Upper lobe of right lung (tissue), 1 donor: ENCODE measurements around the gene MYPN. TPM values are rescaled to one million over a fixed set of nuclear protein-coding genes. Genes with fewer than 3 reads are reported as not detected.

Experiments used
- ATAC-seq: fragments of 200-7000 bp; cut with Tn5 transposase; one replicate; pipeline ENCODE4 v1.9.1; 2020; ENCODE audit warnings: mild to moderate bottlenecking, moderate library complexity
- DNase-seq: peaks from one replicate; pipeline ENCODE4 v3.0.0-alpha.2; 2020
- H3K27ac ChIP-seq: fragments of 200-600 bp; one replicate; pipeline ENCODE4 v1.8.0; 2022
- H3K27me3 ChIP-seq: fragments of 200-600 bp; one replicate; pipeline ENCODE4 v1.8.0; 2022; ENCODE audit warnings: mild to moderate bottlenecking
- H3K36me3 ChIP-seq: fragments of 200-600 bp; one replicate; pipeline ENCODE4 v1.8.0; 2022
- H3K4me1 ChIP-seq: fragments of 200-600 bp; one replicate; pipeline ENCODE4 v1.8.0; 2022
- H3K4me3 ChIP-seq: fragments of 200-600 bp; one replicate; pipeline ENCODE4 v1.8.0; 2022; ENCODE audit warnings: mild to moderate bottlenecking
- H3K9me3 ChIP-seq: fragments of 200-600 bp; one replicate; pipeline ENCODE4 v1.8.0; 2022
- CTCF ChIP-seq: fragments of 200-600 bp; IDR thresholded peaks from one replicate; pipeline ENCODE4 v1.8.0; 2022; ENCODE audit warnings: antibody characterized with exemption
- intact Hi-C: fragments of 100-400 bp; cut with DNase I; formaldehyde crosslinking; loops from one replicate; pipeline ENCODE4 v1.11.0; 2022
- total RNA-seq: library from RNA; stranded (reverse); fragmentation: NEBNext Ultra II Directional; extraction: Animal tissue kit (Norgen Biotek cat#: 25700); gene quantifications from one replicate; pipeline ENCODE4 v1.2.1, GENCODE V29; 2021
- donor health status: DM: no; HTN: yes; CAD: no; lungs with severe emphysema.

The MYPN gene
- total RNA-seq, 1 donor from 2014 or later = not detected

GRCh38 chr10:68231817-68232251 is 122.5 kb downstream of the MYPN start, which contains the start of gene ATOH7:
Gene ATOH7 (minus strand): TSS chr10:68232113. CDS start chr10:68231677, 436 bp downstream.
- Histone ChIP-seq H3K4me1 (peaks cover 13% of the 10 kb centered on the region), H3K27ac (peak within 1 kb of the TSS; percentile 30), H3K4me3 (peak within 1 kb of the TSS; percentile 66), H3K36me3 (no peaks in the 10 kb centered on the region), H3K9me3 (no peaks in the 10 kb centered on the region), H3K27me3 (peaks cover 13% of the 10 kb centered on the region)
- DNase-seq = no peak
- intact Hi-C loops = no loop called here
- TF ChIP-seq CTCF = no peak
- ATAC-seq = no peak

- ATAC-seq = no peak
- Histone ChIP-seq H3K9me3 (no peaks in the 10 kb centered on the region), H3K36me3 (no peaks in the 10 kb centered on the region), H3K27ac (no peak overlapping the region), H3K27me3 (peaks cover 13% of the 10 kb centered on the region), H3K4me3 (no peak overlapping the region), H3K4me1 (peaks cover 13% of the 10 kb centered on the region)
- DNase-seq = no peak
- intact Hi-C loops = no loop called here
- no peak for TF ChIP-seq CTCF
Observed at GRCh38 chr10:68233046-68233445, 123.8 kb downstream of the MYPN start.

GRCh38 chr10:68235111-68235510 is 125.8 kb downstream of the MYPN start:
- Histone ChIP-seq H3K36me3 (no peaks in the 10 kb centered on the region), H3K4me3 (no peak overlapping the region), H3K27ac (no peak overlapping the region), H3K9me3 (no peaks in the 10 kb centered on the region), H3K4me1 (peaks cover 13% of the 10 kb centered on the region), H3K27me3 (peaks cover 5% of the 10 kb centered on the region)
- intact Hi-C loops = no loop called here
- DNase-seq (no peak), ATAC-seq (no peak)
- TF ChIP-seq CTCF = no peak

- DNase-seq (no peak), ATAC-seq (no peak)
- no peaks in the 10 kb centered on the region for H3K36me3 ChIP-seq
- intact Hi-C loops = no loop called here
- no peak for TF ChIP-seq CTCF
- no peaks in the 10 kb centered on the region for H3K9me3 ChIP-seq
- no peak overlapping the region for H3K27ac ChIP-seq
- H3K4me3 ChIP-seq = no peak overlapping the region
- peaks cover under 1% of the 10 kb centered on the region for H3K27me3 ChIP-seq
- H3K4me1 ChIP-seq = peaks cover 12% of the 10 kb centered on the region
Observed at GRCh38 chr10:68235581-68235980, 126.3 kb downstream of the MYPN start.

GRCh38 chr10:68237173-68237572 is 127.9 kb downstream of the MYPN start:
- intact Hi-C loops = no loop called here
- DNase-seq (no peak), ATAC-seq (no peak)
- Histone ChIP-seq H3K9me3 (no peaks in the 10 kb centered on the region), H3K4me1 (no peaks in the 10 kb centered on the region), H3K4me3 (no peak overlapping the region), H3K27me3 (no peaks in the 10 kb centered on the region), H3K36me3 (no peaks in the 10 kb centered on the region), H3K27ac (no peak overlapping the region)
- no peak for TF ChIP-seq CTCF

GRCh38 chr10:68238371-68238770 is 129.1 kb downstream of the MYPN start:
- Histone ChIP-seq H3K36me3 (no peaks in the 10 kb centered on the region), H3K4me3 (no peak overlapping the region), H3K27ac (no peak overlapping the region), H3K27me3 (no peaks in the 10 kb centered on the region), H3K4me1 (no peaks in the 10 kb centered on the region), H3K9me3 (no peaks in the 10 kb centered on the region)
- intact Hi-C loops = no loop called here
- TF ChIP-seq CTCF = no peak
- DNase-seq = no peak
- no peak for ATAC-seq
